Spleen (tissue), 7 donors: Measurements from ENCODE around the gene GLIS1.

ENCODE experiments used
- CTCF ChIP-seq, 11 experiments: fragments of 200-600 bp in 7 of 11; fragments of 450-650 bp in 4 of 11; sonication (generic) in 4 of 11; IDR thresholded peaks in 8 of 11; conservative IDR thresholded peaks in 3 of 11; 1 replicate in 7 of 11; 2 replicates in 4 of 11; pipeline versions ENCODE4 v1.4.0 to v1.8.0; 2016 to 2021; ENCODE audit warnings: antibody characterized with exemption in 11 of 11, inconsistent platforms in 4 of 11, mild to moderate bottlenecking in 1 of 11
- POLR2A ChIP-seq, 3 donors: fragments of 450-650 bp; IDR thresholded peaks; one replicate each; pipeline ENCODE4 v1.5.1; 2017; ENCODE audit warnings: antibody characterized with exemption in 3 of 3, mild to moderate bottlenecking in 1 of 3
- POLR2AphosphoS5 ChIP-seq, 3 donors: sonication (generic); formaldehyde crosslinking; IDR thresholded peaks; one replicate each; pipeline ENCODE4 v1.5.1; 2017; ENCODE audit warnings: antibody characterized with exemption in 3 of 3
- donor health status: DM: no; HTN: no; CAD: no; lungs with moderate emphysema.
- donor health status: DM: no; HTN: no; CAD: no.
- donor health status: DM: no; HTN: no; CAD: no.

- TF ChIP-seq POLR2A (IDR thresholded peaks at IDR 0.05) (no peak), CTCF (IDR thresholded peaks at IDR 0.05 in 8 of 11, conservative IDR thresholded peaks at IDR 0.05 in 3 of 11) (no peak), POLR2AphosphoS5 (IDR thresholded peaks at IDR 0.05) (no peak)
These were observed 148.9 kb downstream of the GLIS1 start for GRCh38 chr1:53590104-53590503.
